ENCODE measurements around the gene SMCP.

Gene SMCP

GRCh38 chr1:152926091-152926490, 48.0 kb downstream of the SMCP start:
- Histone ChIP-seq H3K9me3 (ENCODE audit: severe bottlenecking) (no peaks in the 10 kb centered on the region), H3K4me1 (ENCODE audit: insufficient read depth, poor library complexity, severe bottlenecking) (peaks cover 3% of the 10 kb centered on the region), H3K36me3 (ENCODE audit: low read depth) (no peaks in the 10 kb centered on the region), H3K27me3 (ENCODE audit: insufficient read depth, poor library complexity, severe bottlenecking) (no peaks in the 10 kb centered on the region), H3K4me3 (ENCODE audit: severe bottlenecking) (no peak overlapping the region), H3K27ac (ENCODE audit: poor library complexity, severe bottlenecking) (no peak overlapping the region)
- DNase-seq (ENCODE audit: low spot score) (no peak), ATAC-seq (ENCODE audit: low read depth) (peak; percentile 76)
- TF ChIP-seq CTCF (IDR thresholded peaks at IDR 0.05; ENCODE audit: poor library complexity, severe bottlenecking): peak; percentile 72

GRCh38 chr1:152928671-152929070, 50.5 kb downstream of the SMCP start:
- TF ChIP-seq CTCF (IDR thresholded peaks at IDR 0.05; ENCODE audit: poor library complexity, severe bottlenecking): no peak

GRCh38 chr1:152932170-152932811, 54.2 kb downstream of the SMCP start:
- no peaks in the 10 kb centered on the region for H3K9me3 ChIP-seq (ENCODE audit: severe bottlenecking)
- H3K4me1 ChIP-seq (ENCODE audit: insufficient read depth, poor library complexity, severe bottlenecking): peaks cover 15% of the 10 kb centered on the region
- H3K27ac ChIP-seq (ENCODE audit: poor library complexity, severe bottlenecking): peak overlapping the region; percentile 1
- no peak for TF ChIP-seq CTCF (IDR thresholded peaks at IDR 0.05; ENCODE audit: poor library complexity, severe bottlenecking)
- peak; percentile 80 for ATAC-seq (ENCODE audit: low read depth)
- H3K36me3 ChIP-seq (ENCODE audit: low read depth): no peaks in the 10 kb centered on the region
- H3K4me3 ChIP-seq (ENCODE audit: severe bottlenecking): no peak overlapping the region
- no peak for DNase-seq (ENCODE audit: low spot score)
- H3K27me3 ChIP-seq (ENCODE audit: insufficient read depth, poor library complexity, severe bottlenecking): no peaks in the 10 kb centered on the region

More at GRCh38 chr1:152928671-152929070, 50.5 kb downstream of the SMCP start:
- DNase-seq (ENCODE audit: low spot score): no peak
- no peaks in the 10 kb centered on the region for H3K9me3 ChIP-seq (ENCODE audit: severe bottlenecking)
- no peaks in the 10 kb centered on the region for H3K27me3 ChIP-seq (ENCODE audit: insufficient read depth, poor library complexity, severe bottlenecking)
- ATAC-seq (ENCODE audit: low read depth): peak; percentile 63
- H3K36me3 ChIP-seq (ENCODE audit: low read depth): no peaks in the 10 kb centered on the region
- peaks cover 15% of the 10 kb centered on the region for H3K4me1 ChIP-seq (ENCODE audit: insufficient read depth, poor library complexity, severe bottlenecking)
- H3K27ac ChIP-seq (ENCODE audit: poor library complexity, severe bottlenecking): no peak overlapping the region
- no peak overlapping the region for H3K4me3 ChIP-seq (ENCODE audit: severe bottlenecking)

GRCh38 chr1:152933196-152933595, 55.1 kb downstream of the SMCP start:
- 0 out of 3 replicates have a peak, but pooled peaks have one; percentile 14 for ATAC-seq (ENCODE audit: low read depth)
- H3K27ac ChIP-seq (ENCODE audit: poor library complexity, severe bottlenecking): peak overlapping the region; percentile 1

More at GRCh38 chr1:152933196-152933595, 55.1 kb downstream of the SMCP start:
- Histone ChIP-seq H3K36me3 (ENCODE audit: low read depth) (no peaks in the 10 kb centered on the region), H3K9me3 (ENCODE audit: severe bottlenecking) (no peaks in the 10 kb centered on the region), H3K4me3 (ENCODE audit: severe bottlenecking) (no peak overlapping the region), H3K4me1 (ENCODE audit: insufficient read depth, poor library complexity, severe bottlenecking) (peaks cover 15% of the 10 kb centered on the region), H3K27me3 (ENCODE audit: insufficient read depth, poor library complexity, severe bottlenecking) (no peaks in the 10 kb centered on the region)
- no peak for TF ChIP-seq CTCF (IDR thresholded peaks at IDR 0.05; ENCODE audit: poor library complexity, severe bottlenecking)
- DNase-seq (ENCODE audit: low spot score): no peak

All from RWPE2 (cell line).